Heart left ventricle (tissue), 16 donors: ENCODE measurements around the gene C22orf39. TPM values are rescaled to one million over a fixed set of nuclear protein-coding genes. Genes with fewer than 3 reads are reported as not detected.

Experiments
- ATAC-seq, 4 donors: fragments of 200-7000 bp; cut with Tn5 transposase; one replicate each; pipeline ENCODE4 v1.9.1; 2020 to 2022; ENCODE audit warnings: moderate library complexity in 4 of 4, mild to moderate bottlenecking in 3 of 4, moderate number of reproducible peaks in 1 of 4
- DNase-seq, 5 donors: peaks; one replicate each; pipeline ENCODE4 v3.0.0-alpha.2; 2020
- H3K27ac ChIP-seq, 12 donors: fragments of 200-600 bp; sonication (generic) in 4 of 12; one replicate each; pipeline versions ENCODE4 v1.5.0 to v1.8.0; 2016 to 2022; ENCODE audit warnings: mild to moderate bottlenecking in 2 of 12
- H3K27me3 ChIP-seq, 9 donors: fragments of 200-600 bp; sonication (generic) in 2 of 9; one replicate each; pipeline versions ENCODE4 v1.5.1 to v1.8.0; 2016 to 2022; ENCODE audit warnings: mild to moderate bottlenecking in 3 of 9
- H3K36me3 ChIP-seq, 9 donors: fragments of 200-600 bp; sonication (generic) in 2 of 9; one replicate each; pipeline versions ENCODE4 v1.5.0 to v1.8.0; 2018 to 2022; ENCODE audit warnings: mild to moderate bottlenecking in 2 of 9
- H3K4me1 ChIP-seq, 12 donors: fragments of 200-600 bp; sonication (generic) in 4 of 12; one replicate each; pipeline versions ENCODE4 v1.5.0 to v1.8.0; 2016 to 2022; ENCODE audit warnings: mild to moderate bottlenecking in 3 of 12
- H3K4me3 ChIP-seq, 12 donors: fragments of 200-600 bp; sonication (generic) in 4 of 12; one replicate each; pipeline versions ENCODE4 v1.5.0 to v1.8.0; 2017 to 2022; ENCODE audit warnings: mild to moderate bottlenecking in 9 of 12, moderate library complexity in 4 of 12
- H3K9me3 ChIP-seq, 12 donors: fragments of 200-600 bp; sonication (generic) in 4 of 12; one replicate each; pipeline versions ENCODE4 v1.5.0 to v1.8.0; 2016 to 2022; ENCODE audit warnings: mild to moderate bottlenecking in 1 of 12
- CTCF ChIP-seq, 12 donors: fragments of 200-600 bp; sonication (generic) in 4 of 12; IDR thresholded peaks; one replicate each; pipeline versions ENCODE4 v1.5.0 to v1.8.0; 2018 to 2022; ENCODE audit warnings: antibody characterized with exemption in 12 of 12, mild to moderate bottlenecking in 5 of 12
- POLR2A ChIP-seq, 2 donors: fragments of 450-650 bp; IDR thresholded peaks; one replicate each; pipeline ENCODE4 v1.6.1; 2017; ENCODE audit warnings: antibody characterized with exemption in 2 of 2, mild to moderate bottlenecking in 2 of 2, moderate library complexity in 2 of 2
- WGBS, 4 donors: extraction: QIAGEN DNeasy Blood & Tissue Kit in 2 of 4; methylation state at CpG; one replicate each; pipeline versions ENCODE4 v1.1.5 to v1.1.7; 2013 to 2018; 5-methylcytosine and 5-hydroxymethylcytosine counted together
- intact Hi-C, 10 donors: fragments of 100-400 bp; cut with DNase I; formaldehyde crosslinking; loops; one replicate each; pipeline versions ENCODE4 v1.11.1 to v1.14.2; 2022
- polyA plus RNA-seq, 2 donors: library from polyadenylated mRNA; stranded (reverse); fragments of 200-250 nt; gene quantifications; one replicate each; pipeline ENCODE4 v1.2.3, GENCODE V29; 2013
- total RNA-seq, 9 donors: library from RNA; depleted of rRNA in 2 of 9; stranded (reverse); fragments of >200 nt in 2 of 9; fragmentation: NEBNext Ultra II Directional in 3 of 9; extraction: Animal tissue kit (Norgen Biotek cat#: 25700) in 3 of 9; gene quantifications; one replicate each; pipeline versions ENCODE4 v1.1.0 to v1.2.4, GENCODE V29; 2016 to 2023
- donor health status: ischemic (EF 13 %, LVEDD 7.1; RV severe dilation, severe dysfunction).
- donor health status: healthy with polysubstance abuse.
- donor health status: DM: no; HTN: yes; CAD: no.
- donor health status: DM: no; HTN: no; CAD: no.
- donor health status: ischemic (EF 25% LVEDD 6.9; RV normal size, moderate dysfunction).
- donor health status: ischemic (EF 25% LVEDD 5.7; RV mildly dilated, moderate dysfunction).
- donor health status: healthy.
- donor health status: DM: yes; HTN: yes; CAD: no.
- donor health status: ischemic (EF 35%, LVEDD 5.7; RV mildly dilated, moderate dysfunction).
- donor health status: nonischemic (EF 11% LVEDD 7.7; RV severe dilation, severe dysfunction).
- donor health status: DM: yes; HTN: yes; CAD: no.
- donor health status: PGD.
- donor health status: ischemic (EF 29% LVEDD 5.4; RV normal size, mild dysfunction).
- donor health status: nonischemic (EF 23%, LVEDD 6.1; RV moderate dilation, normal function).

The C22orf39 gene
- total and polyA plus RNA-seq, 11 donors, result 39.1 to 115 (median 53.6) TPM

- intact Hi-C loops, result no loop called here
- Histone ChIP-seq H3K9me3 (no peaks in the 10 kb centered on the region), H3K4me3 (no peak overlapping the region), H3K4me1 (peaks cover 0 to 46% (median 18%) of the 10 kb centered on the region in 12 donors), H3K36me3 (peaks cover 0 to 51% (median 37%) of the 10 kb centered on the region in 9 donors), H3K27me3 (no peaks in the 10 kb centered on the region), H3K27ac (peak overlapping the region in 5 of 12 donors; percentile 6 to 44 (median 25))
- DNase-seq (peak in 2 of 5 donors; percentile 62 to 64), ATAC-seq (peak; percentile 27 to 58 (median 48))
- TF ChIP-seq POLR2A (IDR thresholded peaks at IDR 0.05) (no peak), CTCF (IDR thresholded peaks at IDR 0.05) (no peak)
- WGBS, 4 donors, result 60 to 81% (median 68%) methylated on average over 6 of the region's 6 CpGs
Measured at GRCh38 chr22:19410941-19411689, 36.4 kb downstream of the C22orf39 start.

GRCh38 chr22:19407649-19408606 is 39.6 kb downstream of the C22orf39 start:
- DNase-seq (peak in 4 of 5 donors; percentile 35 to 64 (median 54)), ATAC-seq (peak in 2 of 4 donors; percentile 44 to 45)
- WGBS, 4 donors, result 36 to 47% (median 43%) methylated on average over 14 to 16 of the region's 16 CpGs
- Histone ChIP-seq H3K9me3 (no peaks in the 10 kb centered on the region), H3K4me3 (no peak overlapping the region), H3K36me3 (peaks cover 0 to 76% (median 55%) of the 10 kb centered on the region in 9 donors), H3K27me3 (no peaks in the 10 kb centered on the region), H3K4me1 (peaks cover 0 to 38% (median 18%) of the 10 kb centered on the region in 12 donors), H3K27ac (peak overlapping the region in 7 of 12 donors; percentile 8 to 67 (median 38))
- intact Hi-C loops, result no loop called here
- TF ChIP-seq CTCF (IDR thresholded peaks at IDR 0.05) (no peak), POLR2A (IDR thresholded peaks at IDR 0.05) (no peak)

- Histone ChIP-seq H3K4me3 (no peak overlapping the region), H3K4me1 (peaks cover 0 to 35% (median 15%) of the 10 kb centered on the region in 12 donors), H3K27ac (peak overlapping the region in 7 of 12 donors; percentile 22 to 67 (median 44)), H3K27me3 (no peaks in the 10 kb centered on the region), H3K9me3 (no peaks in the 10 kb centered on the region), H3K36me3 (peaks cover 0 to 85% (median 58%) of the 10 kb centered on the region in 9 donors)
- no peak for TF ChIP-seq POLR2A (IDR thresholded peaks at IDR 0.05)
- no peak for TF ChIP-seq CTCF (IDR thresholded peaks at IDR 0.05)
- DNase-seq, result peak in 1 of 5 donors; percentile 45
- WGBS, 4 donors, result 47 to 67% (median 57%) methylated on average over 4 of the region's 4 CpGs
- ATAC-seq, result peak; percentile 65 to 86 (median 82)
- intact Hi-C loops, result no loop called here
Measured at GRCh38 chr22:19406846-19407245, 40.7 kb downstream of the C22orf39 start.
